Stimulated activated memory B cell treated with anti-CD40 and anti-IgM and Interleukin-4, amounts not matched to agents 10 μg/mL and 1 μg/mL and 100 μg/mL, for 72 hours (primary cell): ENCODE measurements around the gene TMEM263.
"Not testable (repeated sequence)": the region's sequence is repeated elsewhere in the genome, so short reads cannot be mapped to it uniquely, and the experiment has no call there.

ENCODE experiments used
- ATAC-seq: fragments of 150-1000 bp; cut with Tn5 transposase; 2 replicates; pipeline ENCODE4 v1.10.0; 2021
- H3K27ac Mint-ChIP-seq: one replicate; pipeline ENCODE4 v1.8.0; 2022; ENCODE audit warnings: mild to moderate bottlenecking, mixed read lengths
- H3K27me3 Mint-ChIP-seq: one replicate; pipeline ENCODE4 v1.8.0; 2022; ENCODE audit warnings: mixed read lengths
- H3K36me3 Mint-ChIP-seq: one replicate; pipeline ENCODE4 v1.8.0; 2022; ENCODE audit warnings: mixed read lengths
- H3K4me1 Mint-ChIP-seq: one replicate; pipeline ENCODE4 v1.8.0; 2022; ENCODE audit warnings: mixed read lengths
- H3K4me3 Mint-ChIP-seq: one replicate; pipeline ENCODE4 v1.8.0; 2022; ENCODE audit warnings: mild to moderate bottlenecking, moderate library complexity, mixed read lengths
- H3K9me3 Mint-ChIP-seq: one replicate; pipeline ENCODE4 v1.8.0; 2022; ENCODE audit warnings: mixed read lengths

The TMEM263 gene

DNA sequence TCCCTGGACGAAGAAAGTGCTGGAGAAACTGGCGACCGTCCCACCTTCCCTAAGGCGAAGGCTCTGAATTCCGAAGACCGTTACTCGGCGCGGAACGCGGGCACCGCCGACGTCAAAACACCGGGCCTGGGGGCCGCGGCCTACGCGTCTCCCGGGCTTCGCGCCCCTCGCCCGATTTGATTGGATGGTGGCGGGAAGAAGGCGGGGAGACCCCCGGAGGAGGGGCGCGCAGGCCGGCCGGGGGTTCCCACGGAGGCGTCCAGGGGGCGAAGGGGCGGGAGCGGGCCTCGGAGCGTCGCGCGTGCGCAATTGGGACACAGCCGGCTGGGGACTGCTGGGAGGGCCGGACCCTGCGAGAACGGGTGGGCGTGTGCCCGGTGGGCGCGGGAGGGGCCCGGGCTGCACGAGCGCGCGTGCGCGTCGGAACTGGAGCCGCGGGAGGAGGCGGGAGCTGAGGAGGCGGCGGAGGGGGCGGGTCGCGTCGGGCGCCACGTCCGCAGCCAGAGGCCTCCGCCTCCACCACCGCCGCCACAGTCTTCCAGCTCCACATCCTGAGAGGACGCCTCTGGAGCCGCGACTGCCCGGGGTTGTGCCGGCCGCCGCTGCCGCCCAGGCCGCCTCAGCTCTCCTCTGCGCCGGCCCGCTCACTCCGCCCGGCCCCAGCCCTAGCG is at the start of gene TMEM263:
TMEM263 (plus strand) TSS at position 531 of the 671 bp plus-strand sequence. CDS start 11,210 bp downstream, outside the sequence.
- H3K36me3 Mint-ChIP-seq = no peaks in the 10 kb centered on the region
- no peaks in the 10 kb centered on the region for H3K9me3 Mint-ChIP-seq
- peaks cover 25% of the 10 kb centered on the region for H3K4me1 Mint-ChIP-seq
- ATAC-seq = peak; percentile 93
- H3K4me3 Mint-ChIP-seq = peak within 1 kb of the TSS; percentile 97
- H3K27me3 Mint-ChIP-seq = no peaks in the 10 kb centered on the region
- H3K27ac Mint-ChIP-seq = peak within 1 kb of the TSS; percentile 93

DNA sequence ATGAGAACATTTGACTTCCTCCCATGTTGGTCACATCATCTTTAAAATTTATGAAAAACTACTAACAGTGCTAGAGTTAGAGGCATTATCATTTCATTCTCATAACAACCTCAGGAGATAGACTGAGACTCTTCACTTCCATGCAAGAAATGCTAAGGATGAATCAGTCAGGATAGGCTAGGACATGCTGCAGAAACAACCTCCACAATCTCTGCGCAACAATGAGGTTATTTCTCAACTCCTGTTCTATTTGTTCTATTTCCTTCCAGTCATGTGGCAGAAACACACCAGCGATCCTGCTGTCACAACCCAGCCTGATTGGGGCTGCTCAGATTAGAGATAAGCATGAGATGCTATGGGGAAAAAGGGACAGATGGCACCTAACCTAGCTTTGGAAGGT is 49.0 kb upstream of the TMEM263 start:
- ATAC-seq = no peak
- H3K4me1 Mint-ChIP-seq = peaks cover 19% of the 10 kb centered on the region
- H3K36me3 Mint-ChIP-seq = no peaks in the 10 kb centered on the region
- no peaks in the 10 kb centered on the region for H3K9me3 Mint-ChIP-seq
- peaks cover 80% of the 10 kb centered on the region for H3K27me3 Mint-ChIP-seq
- H3K27ac Mint-ChIP-seq = no peak overlapping the region
- H3K4me3 Mint-ChIP-seq = no peak overlapping the region

DNA sequence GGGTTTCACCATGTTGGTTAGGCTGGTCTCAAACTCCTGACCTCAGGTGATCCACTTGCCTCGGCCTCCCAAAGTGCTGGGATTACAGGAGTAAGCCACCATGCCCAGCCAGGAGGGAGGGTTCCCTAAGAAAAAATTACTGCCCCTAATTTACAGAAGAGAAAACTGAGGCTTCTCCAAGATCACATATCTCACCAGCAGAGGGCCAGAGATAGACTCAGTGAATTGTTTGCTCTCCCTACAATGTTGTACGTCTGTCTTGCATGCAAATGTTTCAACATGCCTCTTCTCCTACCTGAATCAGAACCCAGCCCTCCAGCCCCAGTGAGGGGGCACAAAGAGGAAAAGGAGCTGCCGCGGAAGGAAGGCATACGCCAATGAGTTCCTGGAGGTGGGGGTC is 48.3 kb upstream of the TMEM263 start:
- H3K4me3 Mint-ChIP-seq = no peak overlapping the region
- H3K9me3 Mint-ChIP-seq = no peaks in the 10 kb centered on the region
- peaks cover 80% of the 10 kb centered on the region for H3K27me3 Mint-ChIP-seq
- peaks cover 19% of the 10 kb centered on the region for H3K4me1 Mint-ChIP-seq
- no peak overlapping the region for H3K27ac Mint-ChIP-seq
- no peak for ATAC-seq
- H3K36me3 Mint-ChIP-seq = no peaks in the 10 kb centered on the region

DNA sequence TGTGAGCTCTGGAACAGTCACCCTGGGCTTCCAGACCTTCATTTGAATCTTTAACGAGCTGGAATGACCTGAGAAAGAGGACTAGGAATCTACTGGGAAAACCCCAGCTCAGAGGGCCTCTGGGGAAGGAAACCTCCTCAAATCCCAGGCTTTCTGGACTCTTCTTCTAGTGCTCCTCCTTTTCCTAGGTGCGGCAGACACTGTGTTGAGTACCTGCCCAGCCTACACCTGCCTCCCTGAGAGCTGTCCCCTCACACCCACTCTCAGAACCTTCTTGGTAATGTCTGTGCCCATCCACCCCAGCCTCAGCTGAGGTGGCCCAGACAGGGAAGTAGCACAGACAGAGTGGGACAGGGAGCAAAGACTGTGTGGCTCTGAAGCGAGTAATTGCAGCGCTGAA is 47.9 kb upstream of the TMEM263 start:
- H3K27me3 Mint-ChIP-seq = peaks cover 80% of the 10 kb centered on the region
- no peaks in the 10 kb centered on the region for H3K9me3 Mint-ChIP-seq
- H3K4me1 Mint-ChIP-seq = peaks cover 19% of the 10 kb centered on the region
- H3K27ac Mint-ChIP-seq = no peak overlapping the region
- no peak for ATAC-seq
- H3K36me3 Mint-ChIP-seq = no peaks in the 10 kb centered on the region
- no peak overlapping the region for H3K4me3 Mint-ChIP-seq

DNA sequence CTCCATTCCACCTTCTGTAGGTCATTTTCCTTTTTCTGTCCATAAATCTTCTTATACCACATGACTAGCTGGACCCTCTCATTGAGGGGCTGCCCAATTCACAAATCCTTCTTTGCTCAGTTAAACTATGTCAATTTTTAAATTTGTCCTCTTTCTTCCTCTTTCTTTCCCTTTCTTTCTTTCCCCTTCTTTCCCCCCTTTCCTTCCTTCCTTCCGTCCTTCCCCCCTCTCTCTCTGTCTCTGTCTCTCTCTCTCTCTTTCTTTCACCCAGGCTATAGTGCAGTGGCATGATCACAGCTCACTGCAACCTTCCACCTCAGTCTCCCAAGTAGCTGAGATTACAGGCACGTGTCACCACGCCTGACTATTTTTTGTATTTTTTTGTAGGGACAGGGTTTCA is 47.1 kb upstream of the TMEM263 start:
- ATAC-seq = no peak
- Mint-ChIP-seq H3K9me3 (no peaks in the 10 kb centered on the region), H3K27ac (no peak overlapping the region), H3K27me3 (peaks cover 80% of the 10 kb centered on the region), H3K4me3 (no peak overlapping the region), H3K4me1 (peaks cover 14% of the 10 kb centered on the region), H3K36me3 (no peaks in the 10 kb centered on the region)

DNA sequence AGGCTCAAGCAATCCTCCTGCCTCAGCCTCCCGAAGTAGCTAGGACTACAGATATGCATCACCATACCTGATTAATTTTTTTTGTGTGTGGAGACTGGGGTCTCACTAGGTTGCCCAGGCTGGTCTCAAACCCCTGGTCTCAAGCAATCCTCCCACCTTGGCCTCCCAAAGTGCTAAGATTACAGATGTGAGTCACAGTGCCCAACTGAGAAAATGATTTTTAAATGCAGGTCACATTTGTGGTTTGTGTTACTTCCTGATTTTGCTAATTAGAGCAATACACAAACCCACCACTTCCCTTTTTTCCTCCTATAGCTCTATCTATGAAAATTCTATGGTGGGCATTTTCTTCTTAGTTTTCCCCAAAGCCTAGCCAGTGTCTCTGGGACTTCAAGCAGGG is 45.5 kb upstream of the TMEM263 start:
- Mint-ChIP-seq H3K4me3 (peak overlapping the region; percentile 21), H3K27ac (no peak overlapping the region)
- ATAC-seq = peak; percentile 85

DNA sequence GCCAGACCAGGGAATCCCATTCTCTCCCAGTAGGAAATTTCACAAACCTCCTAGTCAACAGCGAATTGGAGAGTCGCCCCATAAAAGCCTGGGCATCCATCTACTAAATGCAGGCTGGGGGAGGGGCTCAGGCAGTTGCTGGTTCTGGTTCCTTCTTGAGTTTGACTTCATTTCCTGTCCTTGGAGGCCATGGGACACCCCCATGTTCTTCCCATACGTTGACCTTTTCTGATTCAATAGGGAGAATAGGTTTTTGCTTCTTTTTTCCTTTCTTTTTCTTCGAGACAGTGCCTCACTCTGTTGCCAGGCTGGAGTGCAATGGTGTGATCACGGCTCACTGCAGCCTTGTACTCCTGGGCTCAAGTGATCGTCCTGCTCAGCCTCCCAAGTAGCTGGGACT is 44.1 kb upstream of the TMEM263 start:
- Mint-ChIP-seq H3K4me1 (peaks cover 14% of the 10 kb centered on the region), H3K4me3 (no peak overlapping the region), H3K36me3 (no peaks in the 10 kb centered on the region), H3K27me3 (peaks cover 82% of the 10 kb centered on the region), H3K9me3 (no peaks in the 10 kb centered on the region), H3K27ac (no peak overlapping the region)
- ATAC-seq = no peak

More for the DNA sequence above, 45.5 kb upstream of the TMEM263 start:
- Mint-ChIP-seq H3K9me3 (no peaks in the 10 kb centered on the region), H3K36me3 (no peaks in the 10 kb centered on the region), H3K27me3 (peaks cover 82% of the 10 kb centered on the region), H3K4me1 (peaks cover 14% of the 10 kb centered on the region)

DNA sequence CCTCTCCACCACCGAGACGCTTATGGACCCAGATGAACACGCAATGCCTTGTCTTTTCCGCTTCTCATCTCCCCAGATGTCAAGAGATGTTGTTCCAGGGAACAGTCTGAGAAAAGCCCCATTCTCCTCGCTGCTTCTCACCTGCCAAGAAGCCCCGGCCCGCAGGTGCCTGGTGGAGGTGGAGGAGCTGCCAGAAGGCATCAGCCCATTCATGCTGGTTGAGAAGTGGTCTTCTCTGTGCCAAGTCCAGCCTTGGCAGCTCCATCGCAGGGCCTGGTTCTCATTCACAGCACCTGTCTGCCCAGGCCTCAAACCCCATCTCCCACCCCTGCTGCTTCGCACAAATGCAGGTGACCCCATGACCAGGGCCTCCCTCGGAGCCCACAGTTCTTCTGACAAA is 42.3 kb upstream of the TMEM263 start:
- no peaks in the 10 kb centered on the region for H3K36me3 Mint-ChIP-seq
- ATAC-seq = no peak
- H3K4me1 Mint-ChIP-seq = peaks cover 8% of the 10 kb centered on the region
- no peak overlapping the region for H3K4me3 Mint-ChIP-seq
- H3K27ac Mint-ChIP-seq = no peak overlapping the region
- H3K9me3 Mint-ChIP-seq = no peaks in the 10 kb centered on the region
- peaks cover 74% of the 10 kb centered on the region for H3K27me3 Mint-ChIP-seq

DNA sequence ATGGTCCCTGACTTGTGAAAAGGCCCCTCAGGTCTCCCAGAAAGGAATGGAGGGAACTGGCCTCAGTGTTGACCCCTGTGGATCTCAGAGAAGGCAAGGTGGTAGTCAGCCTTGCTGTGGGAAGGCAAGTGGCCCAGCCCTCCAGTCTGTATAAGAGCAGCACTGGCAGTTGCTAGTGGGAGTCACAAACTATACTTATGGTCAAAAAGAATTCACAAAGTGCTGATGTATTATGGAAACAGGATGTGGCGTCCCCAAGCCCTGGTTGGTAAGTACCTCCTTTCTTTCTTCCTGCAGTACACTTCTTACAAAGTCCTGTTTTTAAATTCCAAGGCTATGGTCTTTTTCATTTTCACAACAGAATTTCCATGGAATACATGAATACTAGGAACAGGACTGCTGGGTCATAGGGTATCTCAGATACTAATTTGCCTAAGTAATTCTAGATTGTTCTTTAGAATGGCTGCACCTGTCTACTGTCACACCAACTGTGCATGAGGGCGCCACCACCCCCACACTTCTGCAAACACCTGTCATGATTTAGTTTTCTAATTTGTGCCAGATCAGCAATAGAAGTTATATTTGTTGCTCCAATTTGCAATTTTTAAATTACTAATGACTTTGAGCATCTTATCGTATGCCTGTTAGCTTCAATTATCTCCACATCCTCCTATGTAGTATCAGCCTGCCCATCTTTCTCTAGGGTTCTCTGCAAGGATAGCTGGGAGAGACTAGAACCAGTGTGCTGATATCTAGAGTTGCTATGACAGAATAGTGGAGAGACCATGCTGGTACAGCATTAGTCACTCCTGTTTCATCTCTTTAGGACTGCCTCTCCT is 40.7 kb upstream of the TMEM263 start:
- Mint-ChIP-seq H3K4me3 (no peak overlapping the region), H3K9me3 (no peaks in the 10 kb centered on the region), H3K4me1 (peaks cover 13% of the 10 kb centered on the region), H3K27me3 (peaks cover 68% of the 10 kb centered on the region), H3K36me3 (no peaks in the 10 kb centered on the region), H3K27ac (no peak overlapping the region)
- ATAC-seq = no peak

DNA sequence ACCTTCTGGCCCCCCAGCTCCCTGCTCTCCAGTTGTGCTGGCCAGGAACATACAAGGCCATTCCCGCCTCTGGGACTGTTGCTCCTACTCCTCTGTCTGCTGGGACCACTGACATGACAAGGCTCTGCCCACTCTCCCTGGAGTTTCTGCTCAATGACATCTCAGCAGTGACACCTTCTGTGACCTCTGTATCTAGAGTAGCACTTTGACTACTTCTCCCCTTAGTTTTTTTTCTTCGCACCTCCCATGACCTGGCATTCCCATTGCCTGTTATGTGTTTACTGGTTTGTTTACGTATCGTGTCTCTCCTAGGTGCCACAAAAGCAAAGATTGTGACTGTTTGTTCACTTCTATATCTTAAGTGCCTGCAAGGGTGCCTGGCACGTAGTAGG is 40.1 kb upstream of the TMEM263 start:
- no peak for ATAC-seq
- peaks cover 8% of the 10 kb centered on the region for H3K4me1 Mint-ChIP-seq
- no peaks in the 10 kb centered on the region for H3K36me3 Mint-ChIP-seq
- no peak overlapping the region for H3K4me3 Mint-ChIP-seq
- no peak overlapping the region for H3K27ac Mint-ChIP-seq
- H3K27me3 Mint-ChIP-seq = peaks cover 74% of the 10 kb centered on the region
- no peaks in the 10 kb centered on the region for H3K9me3 Mint-ChIP-seq

DNA sequence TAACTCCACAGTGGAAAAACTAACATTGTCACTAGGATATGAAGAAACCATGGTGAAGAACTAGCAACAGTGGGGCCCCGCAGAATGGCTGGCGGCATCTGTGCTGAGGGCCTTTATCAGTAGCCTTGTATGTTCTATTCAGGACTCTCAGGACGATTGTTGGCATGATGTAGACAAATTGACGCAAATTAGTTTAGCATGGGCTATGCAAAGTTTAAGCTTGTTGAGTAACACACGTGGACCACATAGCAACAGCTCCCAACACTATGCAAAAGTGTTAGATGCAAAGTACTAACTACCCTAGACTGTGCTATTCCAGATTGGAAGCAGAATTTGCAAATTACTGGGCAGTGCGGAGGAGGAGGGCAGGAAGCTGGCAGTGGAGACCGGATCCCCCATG is 38.2 kb upstream of the TMEM263 start:
- ATAC-seq = no peak
- no peak overlapping the region for H3K27ac Mint-ChIP-seq
- no peak overlapping the region for H3K4me3 Mint-ChIP-seq
- H3K9me3 Mint-ChIP-seq = no peaks in the 10 kb centered on the region
- peaks cover 81% of the 10 kb centered on the region for H3K27me3 Mint-ChIP-seq
- no peaks in the 10 kb centered on the region for H3K36me3 Mint-ChIP-seq
- peaks cover 5% of the 10 kb centered on the region for H3K4me1 Mint-ChIP-seq

DNA sequence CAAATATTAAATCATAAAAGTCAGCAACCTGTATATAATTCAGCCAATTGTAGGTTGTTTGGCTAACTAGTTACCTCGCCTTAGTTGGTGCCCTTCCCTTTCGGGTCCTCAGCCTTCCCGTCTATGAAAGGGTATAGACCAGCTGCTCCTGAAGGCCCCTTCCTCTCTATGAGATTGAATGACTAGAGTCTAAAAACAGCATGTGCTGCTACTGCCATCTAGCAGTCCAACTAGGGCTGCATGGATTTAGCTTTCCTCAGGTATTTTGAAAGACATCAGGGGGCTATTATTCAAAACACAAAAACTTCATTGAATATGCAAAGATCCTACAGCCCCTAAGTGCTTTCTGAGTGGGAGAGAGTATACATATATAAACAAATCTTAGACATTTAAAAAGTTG is 37.0 kb upstream of the TMEM263 start:
- H3K9me3 Mint-ChIP-seq = peaks cover 7% of the 10 kb centered on the region
- H3K4me1 Mint-ChIP-seq = peaks cover 5% of the 10 kb centered on the region
- no peak for ATAC-seq
- H3K27ac Mint-ChIP-seq = no peak overlapping the region
- H3K27me3 Mint-ChIP-seq = peaks cover 81% of the 10 kb centered on the region
- H3K4me3 Mint-ChIP-seq = no peak overlapping the region
- no peaks in the 10 kb centered on the region for H3K36me3 Mint-ChIP-seq

DNA sequence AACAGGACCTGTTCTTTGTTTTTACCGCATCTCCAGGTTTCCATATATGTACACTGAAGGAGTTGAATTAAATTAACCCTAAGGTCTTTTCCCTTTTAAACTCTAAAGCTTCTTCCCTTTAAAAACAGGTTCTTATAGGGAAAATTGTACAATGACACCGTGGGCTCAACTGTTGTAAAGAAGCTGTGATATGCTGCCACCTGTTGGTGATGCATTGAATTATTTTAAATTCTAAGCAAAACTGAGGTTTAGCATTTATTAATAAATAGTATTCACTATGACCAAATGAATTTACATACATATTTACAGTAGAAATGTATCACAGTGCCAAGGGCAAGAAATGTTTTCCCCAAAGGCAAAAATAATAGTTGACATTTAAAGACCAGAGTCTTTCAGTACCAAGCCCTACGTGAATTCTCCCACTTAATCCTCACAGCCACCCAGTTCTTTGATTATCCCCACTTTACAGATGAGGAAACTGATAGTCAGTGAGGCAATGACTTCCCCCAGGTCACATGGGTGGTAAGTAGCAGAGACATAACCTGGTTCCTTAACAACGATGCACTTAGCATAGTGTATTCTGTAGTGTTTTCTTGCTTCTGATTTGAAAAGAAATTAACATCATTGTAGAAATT is 35.7 kb upstream of the TMEM263 start:
- H3K4me1 Mint-ChIP-seq = peaks cover 5% of the 10 kb centered on the region
- H3K36me3 Mint-ChIP-seq = peaks cover 5% of the 10 kb centered on the region
- no peak for ATAC-seq
- peaks cover 79% of the 10 kb centered on the region for H3K27me3 Mint-ChIP-seq
- H3K27ac Mint-ChIP-seq = no peak overlapping the region
- H3K4me3 Mint-ChIP-seq = no peak overlapping the region
- peaks cover 11% of the 10 kb centered on the region for H3K9me3 Mint-ChIP-seq

DNA sequence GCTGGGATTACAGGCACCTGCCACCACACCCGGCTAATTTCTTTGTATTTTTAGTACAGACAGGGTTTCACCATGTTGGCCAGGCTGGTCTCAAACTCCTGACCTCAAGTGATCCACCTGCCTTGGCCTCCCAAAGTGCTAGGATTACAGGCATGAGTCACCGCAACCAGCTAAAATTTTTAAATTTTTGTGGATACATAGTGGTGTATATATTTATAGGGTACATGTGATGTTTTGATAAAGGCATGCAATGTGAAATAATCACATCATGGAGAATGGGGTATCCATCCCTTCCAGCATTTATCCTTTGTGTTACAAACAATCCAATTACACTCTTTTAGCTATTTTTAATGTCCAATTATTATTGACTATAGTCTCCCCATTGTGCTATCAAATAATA is 33.7 kb upstream of the TMEM263 start:
- H3K9me3 Mint-ChIP-seq = peaks cover 11% of the 10 kb centered on the region
- H3K4me1 Mint-ChIP-seq, H3K36me3 Mint-ChIP-seq, H3K4me3 Mint-ChIP-seq, H3K27ac Mint-ChIP-seq, ATAC-seq: not testable (repeated sequence)
- peaks cover 79% of the 10 kb centered on the region for H3K27me3 Mint-ChIP-seq

DNA sequence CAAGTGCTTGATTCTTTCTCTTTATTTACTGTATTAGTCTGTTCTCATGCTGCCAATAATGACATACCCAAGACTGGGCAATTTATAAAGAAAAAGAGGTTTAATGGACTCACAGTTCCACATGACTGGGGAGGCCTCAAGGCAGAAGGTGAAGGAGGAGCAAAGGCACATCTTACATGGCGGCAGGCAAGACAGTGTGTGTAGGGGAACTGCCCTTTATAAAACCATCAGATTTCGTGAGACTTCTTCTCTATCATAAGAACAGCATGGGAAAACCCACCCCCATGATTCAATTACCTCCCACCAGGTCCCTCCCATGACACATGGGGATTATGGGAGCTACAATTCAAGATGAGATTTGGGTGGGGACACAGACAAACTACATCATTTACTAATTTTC is 32.1 kb upstream of the TMEM263 start:
- peaks cover 11% of the 10 kb centered on the region for H3K9me3 Mint-ChIP-seq
- H3K27ac Mint-ChIP-seq, H3K4me1 Mint-ChIP-seq, ATAC-seq, H3K36me3 Mint-ChIP-seq, H3K4me3 Mint-ChIP-seq: not testable (repeated sequence)
- peaks cover 81% of the 10 kb centered on the region for H3K27me3 Mint-ChIP-seq
